Measurements from ENCODE around the gene ZNF846.
"Not testable (repeated sequence)": the region's sequence is repeated elsewhere in the genome, so short reads cannot be mapped to it uniquely, and the experiment has no call there.

Gene ZNF846

GRCh38 chr19:9785367-9786331 is 17.1 kb upstream of the ZNF846 start:
- peak in 55 of 56 donors; percentile 42 to 98 (median 89) for DNase-seq

DNA sequence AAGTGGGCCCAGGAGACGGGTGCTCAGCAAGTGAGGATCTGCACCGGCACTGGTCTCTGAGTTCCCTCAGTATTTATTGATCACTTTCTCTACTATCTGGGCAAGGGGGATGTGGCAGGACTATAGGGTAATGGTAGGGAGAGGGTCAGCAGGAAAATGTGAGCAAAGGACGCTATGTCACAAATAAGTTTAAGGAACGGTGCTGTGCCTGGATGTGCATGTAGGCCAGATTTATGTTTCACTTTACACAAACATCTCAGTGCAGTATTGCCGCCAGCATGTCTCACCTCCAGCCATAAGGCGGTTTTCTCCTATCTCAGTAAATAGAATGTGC is 15.6 kb upstream of the ZNF846 start:
- not testable (repeated sequence) for DNase-seq

GRCh38 chr19:9782338-9782737 is 13.8 kb upstream of the ZNF846 start:
- no peak for DNase-seq

- no peak for DNase-seq
These were observed 10.7 kb downstream of the ZNF846 start for GRCh38 chr19:9757544-9758501.

DNA sequence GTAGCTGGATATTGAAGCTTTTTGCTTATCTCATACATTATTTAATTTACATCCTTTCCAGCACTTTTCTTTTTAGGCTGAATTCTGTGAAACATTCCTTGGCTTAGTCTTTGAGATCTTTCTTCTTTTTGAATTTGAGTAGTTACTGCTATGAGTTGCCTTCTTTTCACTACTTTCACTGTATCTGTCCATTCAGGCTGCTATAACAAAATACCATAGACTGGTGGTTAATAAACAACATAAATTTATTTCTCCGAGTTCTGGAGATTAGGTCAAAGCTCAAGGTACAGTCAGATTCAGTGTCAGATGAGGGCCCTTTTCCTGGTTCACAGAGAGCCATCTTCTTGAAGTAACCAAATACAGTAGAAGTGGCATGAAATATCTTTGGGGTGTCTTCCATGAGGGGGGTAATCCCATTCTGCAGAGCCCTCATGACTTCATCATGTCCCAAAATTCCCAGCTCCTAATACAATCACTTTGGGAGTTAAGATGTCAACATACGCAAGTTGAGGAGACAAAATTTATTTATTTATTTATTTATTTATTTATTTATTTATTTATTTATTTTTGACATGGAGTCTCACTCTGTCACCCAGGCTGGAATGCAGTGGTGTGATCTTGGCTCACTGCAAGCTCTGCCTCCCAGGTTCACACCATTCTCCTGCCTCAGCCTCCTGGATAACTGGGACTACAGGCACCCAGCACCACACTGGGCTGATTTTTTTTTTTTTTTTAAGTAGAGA is 15.7 kb downstream of the ZNF846 start:
- DNase-seq, result no peak

- DNase-seq, result no peak
These were observed 17.1 kb downstream of the ZNF846 start for GRCh38 chr19:9751446-9751845.

DNA sequence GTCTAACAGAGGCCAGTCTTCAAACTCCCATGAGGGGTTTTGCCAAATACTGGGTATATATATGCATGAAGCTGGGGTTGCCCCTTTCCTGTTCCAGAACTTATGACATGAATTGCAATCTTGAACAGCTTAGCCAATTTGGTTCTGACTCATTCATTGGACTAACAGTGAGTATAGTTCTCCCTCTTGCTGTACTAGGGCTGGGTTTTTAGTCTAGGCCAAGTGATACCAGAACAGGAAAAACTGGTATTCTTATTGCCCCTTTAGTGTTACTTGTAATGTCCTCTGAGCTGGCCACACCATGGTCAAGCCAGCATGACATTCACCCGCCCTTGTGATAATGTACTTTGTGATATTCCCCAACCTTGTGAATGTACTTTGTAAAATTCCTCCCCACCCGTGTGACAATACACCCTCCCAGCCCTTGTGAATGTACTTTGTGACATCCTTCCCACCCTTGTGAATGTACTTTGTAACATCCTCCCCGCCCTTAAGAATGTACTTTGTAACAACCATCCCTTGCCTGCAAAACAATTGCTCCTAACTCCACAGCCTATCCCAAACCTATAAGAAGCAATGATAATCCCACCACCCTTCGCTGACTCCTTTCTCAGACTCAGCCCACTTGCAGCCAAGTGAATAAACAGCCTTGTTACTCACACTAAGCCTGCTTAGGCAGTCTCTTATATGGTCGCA is 26.9 kb downstream of the ZNF846 start:
- DNase-seq, result no peak

- no peak for DNase-seq
These were observed 32.6 kb downstream of the ZNF846 start for GRCh38 chr19:9735986-9736385.

GRCh38 chr19:9730056-9730455 is 38.5 kb downstream of the ZNF846 start:
- not testable (repeated sequence) for DNase-seq

GRCh38 chr19:9729162-9729561 is 39.4 kb downstream of the ZNF846 start:
- DNase-seq, result no peak

DNA sequence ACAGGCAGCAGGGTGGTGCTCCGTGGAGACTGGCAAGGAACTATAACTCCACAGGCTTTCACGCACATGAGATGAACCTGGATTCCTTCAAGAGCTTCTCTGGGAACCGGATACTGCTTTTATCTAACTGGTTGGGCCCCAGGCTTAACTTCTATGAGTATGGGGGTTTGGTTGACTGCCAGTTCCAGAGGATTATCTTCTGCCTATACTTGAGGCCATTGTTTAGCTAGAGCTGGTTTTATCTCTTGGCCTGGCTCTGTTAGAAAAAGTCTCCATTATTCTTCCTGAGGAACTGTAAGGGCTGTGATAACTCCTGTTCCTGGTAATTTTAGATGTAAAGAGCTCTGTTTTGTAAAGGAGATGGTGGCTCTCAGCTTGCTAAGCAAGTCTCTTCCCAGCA is 40.9 kb downstream of the ZNF846 start:
- no peak for DNase-seq

- not testable (repeated sequence) for DNase-seq
These were observed 42.9 kb downstream of the ZNF846 start for GRCh38 chr19:9725508-9726201.

GRCh38 chr19:9724157-9724556 is 44.4 kb downstream of the ZNF846 start:
- DNase-seq, result no peak

GRCh38 chr19:9721861-9722260 is 46.7 kb downstream of the ZNF846 start:
- DNase-seq, result no peak

GRCh38 chr19:9720541-9720940 is 48.0 kb downstream of the ZNF846 start:
- DNase-seq, result no peak

GRCh38 chr19:9711815-9712214 is 56.7 kb downstream of the ZNF846 start:
- DNase-seq, result no peak

- DNase-seq, result peak in 13 of 56 donors; percentile 1 to 55 (median 5)
These were observed 59.2 kb downstream of the ZNF846 start for GRCh38 chr19:9709305-9709704.

DNA sequence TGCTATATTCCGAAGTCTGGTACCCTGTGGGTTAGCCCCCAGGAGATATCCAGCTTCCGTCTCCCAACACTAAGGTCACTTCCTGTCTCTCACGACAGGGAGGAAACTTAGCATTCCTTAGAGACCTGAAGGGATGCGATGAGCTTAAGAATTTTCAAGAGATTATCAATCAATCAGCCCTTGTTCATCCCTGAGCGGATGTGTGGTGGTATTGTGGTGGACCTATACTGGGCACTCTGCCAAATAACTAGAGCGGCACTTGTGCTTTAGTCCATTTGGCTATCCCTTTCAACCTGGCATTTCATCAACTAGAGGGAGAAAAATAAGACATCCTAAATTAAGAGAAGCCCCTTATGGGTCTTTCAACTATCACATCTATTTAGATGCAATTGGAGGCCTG is 62.7 kb downstream of the ZNF846 start:
- no peak for DNase-seq

DNA sequence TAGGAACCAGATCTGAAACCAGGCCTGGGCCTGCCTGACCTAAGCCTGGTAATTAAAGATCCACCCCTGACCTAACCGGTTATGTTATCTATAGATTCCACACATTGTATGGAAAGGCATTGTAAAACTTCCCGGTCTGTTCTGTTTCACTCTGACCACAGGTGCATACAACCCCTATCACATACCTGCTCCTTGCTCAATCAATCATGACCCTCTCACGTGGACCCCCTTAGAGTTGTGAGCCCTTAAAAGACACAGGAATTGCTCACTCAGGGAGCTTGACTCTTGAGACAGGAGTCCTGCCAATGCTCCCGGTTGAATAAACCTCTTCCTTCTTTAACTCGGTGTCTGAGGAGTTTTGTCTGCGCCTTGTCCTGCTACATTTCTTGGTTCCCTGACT is 66.4 kb downstream of the ZNF846 start:
- DNase-seq, result no peak

All from amygdala (tissue), 56 donors.